HG03064 (cell line): ENCODE results near the gene ZNF324B.
"Not testable (repeated sequence)": the region's sequence is repeated elsewhere in the genome, so short reads cannot be mapped to it uniquely, and the experiment has no call there.

Experiments
- ATAC-seq: cut with Tn5 transposase; IDR thresholded peaks from one replicate; pipeline ENCODE4 v1.9.1; 2021; ENCODE audit warnings: low read depth; ENCODE audit not compliant: unreplicated experiment

ZNF324B gene

DNA sequence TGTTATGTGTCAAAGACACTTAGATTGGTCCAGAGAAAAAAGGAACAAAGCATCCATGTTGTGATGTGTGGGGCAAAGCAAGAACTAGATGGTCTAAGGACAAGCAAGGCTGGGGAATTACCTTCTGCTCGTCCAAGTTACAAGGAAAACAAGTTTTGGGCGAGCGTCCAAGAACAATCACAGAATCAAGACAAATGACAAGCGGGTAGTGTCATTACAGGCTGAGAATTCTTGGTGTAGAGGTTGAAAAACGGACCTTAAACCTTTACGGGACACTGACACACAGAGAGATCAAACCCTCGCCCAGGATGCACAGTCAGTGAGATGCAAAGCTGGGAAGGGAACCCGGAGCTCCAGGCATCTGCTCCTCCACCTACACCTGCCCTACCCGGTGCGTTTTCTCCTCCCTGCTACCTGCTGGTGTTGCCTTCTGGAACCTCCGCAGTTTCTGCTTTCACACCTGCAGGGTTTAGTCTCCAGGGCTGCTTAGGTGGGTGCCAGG lies 515 bp upstream of the ZNF324B start:
- peak; percentile 22 for ATAC-seq

DNA sequence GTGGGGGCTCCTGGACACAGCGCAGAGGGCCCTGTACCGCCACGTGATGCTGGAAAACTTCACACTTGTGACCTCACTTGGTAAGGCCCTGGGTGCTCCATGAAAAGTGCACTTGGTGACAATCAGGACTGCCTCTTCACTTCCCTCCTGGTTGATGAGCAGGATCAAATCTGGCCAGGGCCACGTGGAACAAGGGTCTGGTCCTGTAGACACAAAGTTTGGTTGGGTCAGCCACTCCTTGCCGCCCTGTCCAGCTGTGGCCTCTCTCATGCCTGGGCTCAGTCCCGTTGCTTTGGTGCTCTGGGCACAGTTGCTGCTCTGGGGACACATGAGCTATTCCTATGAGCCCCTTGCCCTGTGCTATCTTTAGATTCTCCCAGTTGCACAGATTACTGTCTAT lies 2.3 kb downstream of the ZNF324B start:
- no peak for ATAC-seq

DNA sequence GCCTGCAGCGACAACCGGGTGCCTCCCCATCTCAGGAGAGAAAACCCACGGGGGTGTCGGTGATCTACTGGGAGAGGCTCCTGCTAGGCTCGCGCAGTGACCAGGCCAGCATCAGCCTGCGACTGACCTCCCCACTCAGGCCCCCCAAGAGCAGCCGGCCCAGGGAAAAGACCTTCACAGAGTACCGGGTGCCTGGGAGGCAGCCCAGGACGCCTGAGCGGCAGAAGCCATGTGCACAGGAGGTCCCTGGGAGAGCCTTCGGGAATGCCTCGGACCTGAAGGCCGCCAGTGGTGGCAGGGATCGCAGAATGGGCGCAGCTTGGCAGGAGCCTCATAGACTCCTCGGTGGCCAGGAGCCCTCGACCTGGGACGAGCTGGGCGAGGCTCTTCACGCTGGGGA lies 3.9 kb downstream of the ZNF324B start:
- no peak for ATAC-seq

DNA sequence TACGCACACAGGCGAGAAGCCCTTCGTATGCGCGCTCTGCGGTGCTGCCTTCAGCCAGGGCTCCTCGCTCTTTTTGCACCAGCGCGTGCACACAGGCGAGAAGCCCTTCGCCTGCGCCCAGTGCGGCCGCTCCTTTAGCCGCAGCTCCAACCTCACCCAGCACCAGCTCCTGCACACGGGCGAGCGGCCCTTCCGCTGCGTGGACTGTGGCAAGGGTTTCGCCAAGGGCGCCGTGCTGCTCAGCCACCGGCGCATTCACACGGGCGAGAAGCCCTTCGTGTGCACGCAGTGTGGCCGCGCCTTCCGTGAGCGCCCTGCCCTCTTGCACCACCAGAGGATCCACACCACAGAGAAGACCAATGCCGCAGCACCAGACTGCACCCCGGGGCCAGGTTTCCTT lies 4.7 kb downstream of the ZNF324B start:
- ATAC-seq: no peak

DNA sequence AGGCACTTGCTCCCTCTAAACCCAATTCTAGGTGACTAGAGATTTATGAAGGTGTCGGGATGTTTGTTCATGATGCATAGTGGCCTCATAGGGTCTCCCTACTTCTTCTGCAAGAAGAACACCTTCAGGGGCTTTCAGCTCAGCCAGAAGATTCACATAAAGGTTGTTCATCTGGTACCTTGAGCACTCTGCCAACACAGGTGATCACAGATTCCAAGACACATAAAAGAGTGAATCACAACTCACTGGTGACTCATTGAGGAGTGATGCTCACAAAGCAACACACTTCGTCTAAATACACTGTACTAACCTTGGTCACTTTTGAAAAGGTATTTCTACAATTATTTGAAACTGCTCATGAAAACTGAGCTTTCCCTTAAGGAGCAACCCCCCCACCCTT lies 8.6 kb downstream of the ZNF324B start:
- no peak for ATAC-seq

DNA sequence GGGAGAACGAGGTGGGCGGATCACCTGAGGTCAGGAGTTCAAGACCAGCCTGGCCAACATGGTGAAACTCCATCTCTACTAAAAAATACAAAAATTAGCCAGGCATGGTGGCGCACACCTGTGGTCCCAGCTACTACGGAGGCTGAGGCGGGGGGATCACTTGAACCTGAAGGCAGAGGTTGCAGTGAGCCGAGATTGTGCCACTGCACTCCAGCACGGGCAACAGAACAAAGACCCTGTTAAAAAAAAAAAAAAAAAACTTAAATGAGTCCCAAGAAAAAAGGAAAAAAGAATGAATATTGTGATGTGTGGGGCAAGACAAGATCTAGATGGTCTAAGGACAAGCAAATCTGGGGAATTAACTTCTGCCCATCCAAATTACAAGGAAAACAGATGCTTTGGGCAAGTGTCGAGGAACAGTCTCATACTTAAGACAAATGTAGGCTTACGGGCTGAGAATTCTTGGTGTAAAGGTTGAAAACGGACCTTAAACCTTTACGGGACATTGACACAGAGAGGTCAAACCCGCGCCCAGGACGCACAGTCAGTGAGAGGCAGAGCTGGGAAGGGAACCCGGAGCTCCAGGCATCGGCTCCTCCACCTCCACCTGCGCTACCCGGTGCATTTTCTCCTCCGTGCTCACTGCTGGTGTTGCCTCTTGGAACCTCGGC lies 14.8 kb downstream of the ZNF324B start:
- ATAC-seq: no peak

DNA sequence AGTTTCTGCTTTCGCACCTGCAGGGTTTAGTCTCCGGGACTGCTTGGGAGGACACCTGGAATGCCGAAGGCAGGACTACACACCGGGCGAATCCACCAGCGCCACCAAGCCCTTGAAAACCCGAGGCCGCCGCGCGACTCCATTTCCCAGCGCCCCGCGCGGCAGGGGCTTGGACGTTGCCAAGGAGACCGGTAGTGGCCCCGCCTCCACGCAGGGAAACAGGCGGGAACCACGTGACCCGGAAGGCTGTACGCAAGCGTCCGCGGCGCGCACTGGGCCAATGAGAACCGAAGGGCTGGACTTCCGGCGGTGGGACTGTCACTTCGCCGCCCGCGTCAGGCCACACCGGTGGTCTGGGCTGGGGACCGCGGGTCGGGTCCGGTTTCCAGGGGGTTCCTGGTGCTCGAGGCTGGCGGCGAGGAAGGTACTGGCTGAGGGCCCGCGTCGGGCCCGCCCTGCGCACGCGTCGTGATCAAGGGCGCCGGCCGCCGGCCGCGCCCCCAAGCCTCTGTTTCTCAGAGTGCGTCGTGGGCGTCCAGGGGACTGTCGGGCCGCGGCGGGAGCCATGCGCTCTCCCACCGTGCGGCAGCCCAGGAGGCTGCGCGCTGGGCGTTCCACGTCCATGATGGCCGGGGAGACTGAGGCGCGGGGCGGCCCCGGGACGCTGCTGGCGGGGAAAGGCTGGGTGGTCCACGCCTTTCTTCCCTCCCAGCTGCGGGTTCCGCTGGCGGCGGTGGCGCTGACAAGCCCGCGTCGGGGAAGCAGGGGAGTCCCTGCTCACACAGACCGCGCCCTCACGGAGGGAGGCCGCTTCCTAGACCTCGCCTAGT lies 15.6 kb downstream of the ZNF324B start, which contains the start of gene ZNF324:
Gene ZNF324 (plus strand): TSS at position 321 of the 830 bp plus-strand sequence. CDS start 2,106 bp downstream, outside the sequence.
- peak; percentile 72 for ATAC-seq

DNA sequence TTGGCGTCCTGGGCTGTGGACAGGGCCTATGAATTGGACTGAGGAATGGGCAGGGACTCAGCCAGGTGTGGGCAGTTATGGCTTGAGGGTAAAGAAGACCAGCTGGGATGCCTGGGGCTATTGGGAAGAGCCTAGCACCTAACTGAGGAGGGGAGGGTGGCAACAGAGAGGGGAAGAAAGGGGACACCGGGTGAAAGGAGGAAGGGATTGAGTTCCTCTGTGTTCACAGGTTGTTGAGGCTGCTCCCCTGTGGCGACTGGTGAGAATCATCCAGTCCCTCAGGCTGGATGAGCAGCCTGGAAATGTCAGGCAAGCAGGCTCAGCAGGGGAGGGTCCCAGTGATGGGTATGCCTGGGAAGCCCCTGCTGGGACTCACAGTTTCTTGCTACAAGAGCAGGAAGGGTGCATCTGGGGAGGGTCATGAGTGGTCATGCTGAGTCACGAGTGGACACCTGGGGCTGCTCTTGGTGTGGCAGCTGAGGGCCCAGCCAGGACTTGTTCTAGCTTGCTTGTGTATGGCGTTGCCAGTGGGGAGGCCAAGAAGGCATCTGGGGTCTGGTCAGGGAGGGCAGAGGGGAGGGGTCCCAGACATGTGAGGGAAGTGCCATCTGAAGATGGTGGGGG lies 16.9 kb downstream of the ZNF324B start:
- no peak for ATAC-seq

DNA sequence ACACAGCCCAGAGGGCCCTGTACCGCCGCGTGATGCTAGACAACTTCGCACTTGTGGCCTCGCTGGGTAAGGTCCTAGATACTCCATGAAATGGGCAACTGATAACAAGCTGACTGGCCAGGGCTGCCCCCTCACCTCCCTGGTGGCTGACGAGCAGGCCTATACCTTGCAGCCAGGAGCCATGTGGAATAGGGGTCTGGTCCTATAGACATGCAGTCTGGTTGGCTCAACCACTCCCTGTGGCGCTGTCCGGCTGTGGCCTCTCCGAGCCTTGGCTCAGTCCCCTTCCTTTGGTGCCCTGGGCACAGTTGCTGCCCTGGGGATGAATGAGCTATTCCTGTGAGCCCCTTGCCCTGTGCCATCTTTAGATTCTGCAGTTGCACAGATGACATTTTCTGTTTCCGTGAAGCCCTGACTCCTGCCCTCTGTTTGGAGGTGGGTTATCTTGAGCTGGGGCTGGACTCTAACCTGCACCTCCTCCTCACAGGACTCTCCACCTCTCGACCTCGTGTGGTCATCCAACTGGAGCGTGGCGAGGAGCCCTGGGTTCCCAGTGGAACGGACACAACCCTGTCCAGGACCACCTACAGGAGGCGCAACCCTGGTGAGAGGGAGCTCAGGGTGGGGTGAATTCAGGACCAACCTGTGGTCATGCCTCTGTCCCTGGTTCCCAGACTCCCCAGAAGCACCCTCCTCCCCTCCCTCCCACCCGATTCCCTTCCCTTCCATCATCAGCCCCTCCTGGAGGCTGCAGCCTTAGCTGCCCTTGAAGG lies 18.0 kb downstream of the ZNF324B start:
- no peak for ATAC-seq

DNA sequence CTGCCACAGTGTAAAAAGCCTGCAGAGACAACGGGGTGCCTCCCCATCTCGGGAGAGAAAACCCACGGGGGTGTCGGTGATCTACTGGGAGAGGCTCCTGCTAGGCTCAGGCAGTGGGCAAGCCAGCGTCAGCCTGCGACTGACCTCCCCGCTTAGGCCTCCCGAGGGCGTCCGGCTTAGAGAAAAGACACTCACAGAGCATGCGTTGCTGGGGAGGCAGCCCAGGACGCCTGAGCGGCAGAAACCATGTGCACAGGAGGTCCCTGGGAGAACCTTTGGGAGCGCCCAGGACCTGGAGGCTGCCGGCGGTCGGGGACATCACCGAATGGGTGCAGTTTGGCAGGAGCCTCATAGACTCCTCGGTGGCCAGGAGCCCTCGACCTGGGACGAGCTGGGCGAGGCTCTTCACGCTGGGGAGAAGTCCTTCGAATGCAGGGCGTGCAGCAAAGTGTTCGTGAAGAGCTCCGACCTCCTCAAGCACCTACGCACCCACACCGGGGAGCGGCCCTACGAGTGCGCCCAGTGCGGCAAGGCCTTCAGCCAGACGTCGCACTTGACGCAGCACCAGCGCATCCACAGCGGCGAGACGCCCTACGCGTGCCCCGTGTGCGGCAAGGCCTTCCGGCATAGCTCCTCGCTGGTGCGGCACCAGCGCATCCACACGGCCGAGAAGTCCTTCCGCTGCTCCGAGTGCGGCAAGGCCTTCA lies 19.6 kb downstream of the ZNF324B start:
- ATAC-seq: not testable (repeated sequence)

DNA sequence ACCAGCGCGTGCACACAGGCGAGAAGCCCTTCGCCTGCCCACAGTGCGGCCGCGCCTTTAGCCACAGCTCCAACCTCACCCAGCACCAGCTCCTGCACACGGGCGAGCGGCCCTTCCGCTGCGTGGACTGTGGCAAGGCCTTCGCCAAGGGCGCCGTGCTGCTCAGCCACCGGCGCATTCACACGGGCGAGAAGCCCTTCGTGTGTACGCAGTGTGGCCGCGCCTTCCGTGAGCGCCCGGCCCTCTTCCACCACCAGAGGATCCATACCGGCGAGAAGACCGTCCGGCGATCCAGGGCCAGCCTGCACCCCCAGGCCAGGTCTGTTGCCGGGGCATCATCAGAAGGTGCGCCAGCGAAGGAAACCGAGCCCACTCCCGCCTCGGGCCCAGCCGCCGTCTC lies 20.3 kb downstream of the ZNF324B start:
- no peak for ATAC-seq

DNA sequence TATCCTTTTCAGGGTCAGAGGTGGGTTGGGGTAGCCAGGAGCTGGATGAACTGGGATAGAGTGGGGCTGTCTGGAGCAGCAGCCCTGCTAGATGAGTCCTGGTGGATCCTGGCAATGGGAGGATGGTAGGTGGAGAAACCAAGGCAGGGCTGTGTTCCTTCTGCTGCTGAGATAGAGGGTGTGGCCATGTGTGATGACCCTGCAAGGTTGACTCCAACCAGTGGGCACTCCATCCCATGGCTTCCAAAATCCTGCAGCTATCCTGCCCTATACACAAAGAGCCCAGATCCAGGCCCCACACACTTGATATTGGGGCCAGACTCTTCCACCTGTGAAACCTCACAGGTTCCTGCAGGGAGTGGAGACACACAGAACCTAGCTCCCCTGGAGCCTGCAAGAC lies 22.4 kb downstream of the ZNF324B start:
- ATAC-seq: no peak

DNA sequence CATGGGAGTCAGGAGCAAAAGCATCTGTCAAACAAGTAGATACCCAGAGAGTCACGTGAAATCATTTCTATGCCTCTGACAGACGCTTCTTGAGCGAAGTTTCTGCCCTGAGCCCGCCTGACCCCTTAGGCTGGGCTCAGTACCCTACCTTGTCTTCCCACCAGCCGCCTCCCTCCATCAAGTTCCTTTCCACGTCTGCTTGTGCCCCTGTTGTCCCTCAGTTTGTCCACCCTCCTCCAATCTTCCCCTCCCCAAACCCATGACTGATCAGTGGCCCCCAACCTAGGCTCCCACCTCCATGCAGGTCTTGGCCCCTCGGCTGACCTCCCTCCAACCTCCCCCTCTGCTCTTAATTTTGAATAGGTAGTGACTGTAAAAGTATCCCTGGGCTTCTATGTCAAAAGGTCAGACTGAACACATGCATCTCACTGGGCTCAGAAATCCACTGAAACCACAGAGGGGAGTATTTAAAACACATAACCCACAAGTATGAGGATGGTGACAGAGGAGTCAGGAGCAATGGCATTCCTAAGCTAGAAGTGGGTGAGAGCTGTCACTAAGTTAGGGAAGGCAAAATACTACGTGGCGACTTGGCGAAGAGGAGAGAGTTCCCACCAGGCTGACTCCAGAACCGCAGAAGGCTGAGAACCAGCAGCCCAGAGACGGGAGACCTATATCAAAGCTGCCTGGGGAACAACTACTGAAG lies 23.0 kb downstream of the ZNF324B start:
- no peak for ATAC-seq

DNA sequence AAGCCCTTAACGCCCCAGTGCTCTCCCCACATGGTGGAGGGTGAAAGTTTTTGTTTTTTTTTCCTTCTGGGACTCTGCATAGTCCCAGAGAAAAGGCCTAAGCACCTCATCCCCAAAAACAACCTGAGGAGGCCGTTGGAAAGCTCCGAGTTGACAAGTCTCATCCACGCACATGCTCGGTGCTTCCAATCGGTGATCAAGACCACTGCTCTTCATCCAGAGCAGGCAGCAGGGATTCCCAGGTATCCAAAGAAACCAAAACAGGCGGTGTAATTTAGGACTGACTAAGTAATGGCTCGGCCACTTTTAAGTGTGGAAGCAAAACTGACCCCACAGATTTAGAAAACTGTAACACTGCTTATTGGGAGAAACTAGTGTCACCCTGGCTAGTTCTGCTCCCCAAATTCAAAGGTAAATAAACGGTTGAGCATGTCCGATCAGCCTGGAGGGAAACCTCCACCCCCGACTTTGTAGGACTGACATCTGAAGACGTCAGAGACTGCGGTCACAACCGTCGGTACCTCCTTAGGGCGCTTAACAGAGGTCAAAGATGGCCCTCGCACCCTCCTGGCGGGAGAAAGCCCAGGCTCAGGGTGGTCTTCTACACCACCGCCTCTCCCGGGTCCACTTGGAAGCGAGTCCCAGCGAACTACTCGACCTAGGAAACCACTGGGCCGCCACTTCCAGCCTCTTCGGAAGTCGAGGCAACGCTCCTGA lies 23.7 kb downstream of the ZNF324B start:
- ATAC-seq: no peak

DNA sequence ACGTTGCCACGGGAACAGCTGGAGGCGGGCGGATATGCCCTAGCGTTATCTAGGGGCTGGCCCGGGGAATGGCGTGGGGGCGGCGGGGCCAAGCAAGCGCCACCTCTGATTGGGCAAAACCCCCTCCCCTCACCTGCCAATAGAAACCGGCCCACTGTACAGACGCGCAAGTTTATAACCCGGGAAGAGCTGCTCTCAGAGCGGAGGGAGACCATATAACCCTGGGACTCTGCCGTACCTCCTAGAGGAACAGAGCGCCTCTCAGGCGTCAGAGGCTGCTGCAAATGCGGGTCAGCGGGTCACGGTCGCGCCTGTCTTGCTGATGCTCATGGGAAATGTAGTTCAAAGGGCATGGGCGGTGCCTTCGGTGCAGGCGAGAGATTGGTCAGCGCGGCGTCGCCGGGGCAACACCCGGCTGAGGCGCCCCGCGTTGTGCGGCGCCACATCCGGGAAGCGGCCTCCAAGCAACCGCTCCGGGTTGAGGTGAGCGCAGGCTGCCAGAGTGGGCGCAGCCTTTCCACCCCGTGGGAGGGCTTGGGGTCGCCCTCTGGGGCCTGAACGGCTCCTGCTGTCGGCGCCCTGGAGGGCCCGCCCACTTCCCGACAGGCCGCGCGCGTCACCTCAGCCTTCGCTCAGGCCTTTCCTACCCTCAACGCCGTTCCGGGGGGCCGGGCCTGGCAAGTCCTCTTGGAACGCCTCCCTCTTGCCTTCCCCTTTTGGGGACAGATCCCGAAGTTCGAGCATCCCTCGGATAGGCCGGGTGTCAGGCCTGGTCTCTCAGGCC lies 24.5 kb downstream of the ZNF324B start, which contains the start of gene ZNF446:
Gene ZNF446 (plus strand): TSS at position 639 of the 784 bp plus-strand sequence. CDS start 867 bp downstream, outside the sequence.
- peak; percentile 77 for ATAC-seq

DNA sequence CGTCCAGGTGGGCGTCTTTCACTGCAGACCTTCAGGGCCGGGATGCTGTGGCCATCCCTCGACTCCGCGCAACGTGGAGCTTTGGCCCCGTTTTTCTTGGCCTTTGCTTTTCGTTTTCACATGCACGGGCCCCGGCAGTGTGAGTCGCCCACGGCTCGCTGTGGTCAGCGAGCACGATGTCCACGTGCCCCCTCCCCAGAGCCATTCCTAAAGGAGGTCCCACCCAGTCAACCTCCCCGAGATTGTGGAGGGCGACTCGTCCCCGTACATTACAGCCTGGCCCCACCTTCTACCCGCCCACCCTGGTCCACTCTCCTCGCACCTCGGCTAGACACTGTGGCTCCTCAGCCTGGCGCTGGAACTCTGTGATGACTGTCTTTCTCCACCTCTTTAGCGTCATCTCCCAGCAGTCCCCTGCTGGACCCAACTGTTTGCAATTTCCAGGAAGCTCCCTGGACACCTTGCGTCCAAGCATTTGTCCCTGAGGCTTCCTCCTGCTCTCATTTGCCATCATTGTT lies 25.1 kb downstream of the ZNF324B start:
- no peak for ATAC-seq

DNA sequence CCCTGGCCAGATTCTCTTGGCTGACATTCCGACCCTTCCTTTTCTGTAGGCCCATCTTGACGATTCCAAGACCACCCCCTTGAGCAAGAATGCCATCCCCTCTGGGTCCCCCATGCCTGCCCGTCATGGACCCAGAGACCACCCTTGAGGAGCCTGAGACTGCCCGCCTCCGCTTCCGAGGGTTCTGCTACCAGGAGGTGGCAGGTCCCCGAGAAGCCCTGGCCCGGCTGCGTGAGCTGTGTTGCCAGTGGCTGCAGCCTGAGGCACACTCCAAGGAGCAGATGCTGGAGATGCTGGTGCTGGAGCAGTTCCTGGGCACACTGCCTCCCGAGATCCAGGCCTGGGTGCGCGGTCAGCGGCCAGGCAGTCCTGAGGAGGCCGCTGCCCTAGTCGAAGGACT lies 25.7 kb downstream of the ZNF324B start:
- ATAC-seq: no peak

DNA sequence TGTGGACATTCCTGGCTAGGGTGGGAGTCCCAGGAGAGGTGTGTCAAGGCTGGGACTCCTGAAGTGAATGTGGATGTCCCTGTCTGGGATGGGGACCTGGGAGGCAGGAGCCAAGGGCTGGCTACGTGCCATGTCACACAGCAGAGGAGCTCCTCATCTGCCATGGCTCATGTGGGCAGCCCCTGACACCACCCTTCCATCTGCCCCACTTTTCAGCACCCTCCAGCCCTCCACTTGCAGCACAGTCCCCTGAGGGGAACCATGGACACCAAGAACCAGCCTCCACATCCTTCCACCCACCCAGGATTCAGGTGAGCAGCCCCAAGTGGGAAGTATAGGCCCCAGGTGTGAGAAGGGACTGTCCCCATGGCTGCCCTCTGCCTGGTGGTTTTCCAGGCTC lies 26.4 kb downstream of the ZNF324B start:
- no peak for ATAC-seq
